Measurements from ENCODE around the gene GMIP.

The GMIP gene

GRCh38 chr19:19659646-19660245 lies 16.3 kb upstream of the GMIP start:
- Histone ChIP-seq H3K4me1 (ENCODE audit: control insufficient read depth, insufficient read depth, low read length, poor library complexity, severe bottlenecking) (peaks cover 18% of the 10 kb centered on the region), H3K4me3 (ENCODE audit: insufficient read depth, low read depth, low read length, poor library complexity, severe bottlenecking) (no peak overlapping the region), H3K36me3 (ENCODE audit: control insufficient read depth, insufficient read depth, low read length) (peaks cover 51% of the 10 kb centered on the region), H3K27ac (ENCODE audit: insufficient read depth, low read length, poor library complexity, severe bottlenecking) (no peak overlapping the region), H3K27me3 (replicated peaks; ENCODE audit: control insufficient read depth, insufficient read depth, low read length, poor library complexity, severe bottlenecking) (no peaks in the 10 kb centered on the region), H3K9me3 (ENCODE audit: control insufficient read depth, low read length) (no peaks in the 10 kb centered on the region)
- no peak for DNase-seq

GRCh38 chr19:19657397-19657783 lies 13.9 kb upstream of the GMIP start:
- Histone ChIP-seq H3K27me3 (replicated peaks; ENCODE audit: control insufficient read depth, insufficient read depth, low read length, poor library complexity, severe bottlenecking) (no peaks in the 10 kb centered on the region), H3K36me3 (ENCODE audit: control insufficient read depth, insufficient read depth, low read length) (peaks cover 74% of the 10 kb centered on the region), H3K4me1 (ENCODE audit: control insufficient read depth, insufficient read depth, low read length, poor library complexity, severe bottlenecking) (peaks cover 11% of the 10 kb centered on the region), H3K4me3 (ENCODE audit: insufficient read depth, low read depth, low read length, poor library complexity, severe bottlenecking) (no peak overlapping the region), H3K27ac (ENCODE audit: insufficient read depth, low read length, poor library complexity, severe bottlenecking) (no peak overlapping the region), H3K9me3 (ENCODE audit: control insufficient read depth, low read length) (no peaks in the 10 kb centered on the region)
- no peak for DNase-seq

- Histone ChIP-seq H3K4me3 (ENCODE audit: insufficient read depth, low read depth, low read length, poor library complexity, severe bottlenecking) (no peak overlapping the region), H3K27me3 (replicated peaks; ENCODE audit: control insufficient read depth, insufficient read depth, low read length, poor library complexity, severe bottlenecking) (no peaks in the 10 kb centered on the region), H3K4me1 (ENCODE audit: control insufficient read depth, insufficient read depth, low read length, poor library complexity, severe bottlenecking) (peaks cover 5% of the 10 kb centered on the region), H3K27ac (ENCODE audit: insufficient read depth, low read length, poor library complexity, severe bottlenecking) (no peak overlapping the region), H3K36me3 (ENCODE audit: control insufficient read depth, insufficient read depth, low read length) (peaks cover 81% of the 10 kb centered on the region), H3K9me3 (ENCODE audit: control insufficient read depth, low read length) (no peaks in the 10 kb centered on the region)
- DNase-seq = no peak
These were observed 13.3 kb upstream of the GMIP start for GRCh38 chr19:19656451-19657396.

GRCh38 chr19:19655641-19656343 lies 12.3 kb upstream of the GMIP start:
- Histone ChIP-seq H3K36me3 (ENCODE audit: control insufficient read depth, insufficient read depth, low read length) (peaks cover 90% of the 10 kb centered on the region), H3K27ac (ENCODE audit: insufficient read depth, low read length, poor library complexity, severe bottlenecking) (no peak overlapping the region), H3K4me3 (ENCODE audit: insufficient read depth, low read depth, low read length, poor library complexity, severe bottlenecking) (no peak overlapping the region)

GRCh38 chr19:19655051-19655594 lies 11.7 kb upstream of the GMIP start:
- no peak for DNase-seq
- H3K4me1 ChIP-seq (ENCODE audit: control insufficient read depth, insufficient read depth, low read length, poor library complexity, severe bottlenecking) = no peaks in the 10 kb centered on the region
- no peak overlapping the region for H3K27ac ChIP-seq (ENCODE audit: insufficient read depth, low read length, poor library complexity, severe bottlenecking)
- no peak overlapping the region for H3K4me3 ChIP-seq (ENCODE audit: insufficient read depth, low read depth, low read length, poor library complexity, severe bottlenecking)
- H3K27me3 ChIP-seq (replicated peaks; ENCODE audit: control insufficient read depth, insufficient read depth, low read length, poor library complexity, severe bottlenecking) = no peaks in the 10 kb centered on the region
- no peaks in the 10 kb centered on the region for H3K9me3 ChIP-seq (ENCODE audit: control insufficient read depth, low read length)
- H3K36me3 ChIP-seq (ENCODE audit: control insufficient read depth, insufficient read depth, low read length) = peaks cover 97% of the 10 kb centered on the region

More at GRCh38 chr19:19655641-19656343, 12.3 kb upstream of the GMIP start:
- Histone ChIP-seq H3K27me3 (replicated peaks; ENCODE audit: control insufficient read depth, insufficient read depth, low read length, poor library complexity, severe bottlenecking) (no peaks in the 10 kb centered on the region), H3K4me1 (ENCODE audit: control insufficient read depth, insufficient read depth, low read length, poor library complexity, severe bottlenecking) (no peaks in the 10 kb centered on the region), H3K9me3 (ENCODE audit: control insufficient read depth, low read length) (no peaks in the 10 kb centered on the region)
- DNase-seq = no peak

- no peaks in the 10 kb centered on the region for H3K9me3 ChIP-seq (ENCODE audit: control insufficient read depth, low read length)
- DNase-seq = no peak
- H3K27me3 ChIP-seq (replicated peaks; ENCODE audit: control insufficient read depth, insufficient read depth, low read length, poor library complexity, severe bottlenecking) = no peaks in the 10 kb centered on the region
- H3K4me1 ChIP-seq (ENCODE audit: control insufficient read depth, insufficient read depth, low read length, poor library complexity, severe bottlenecking) = no peaks in the 10 kb centered on the region
- H3K4me3 ChIP-seq (ENCODE audit: insufficient read depth, low read depth, low read length, poor library complexity, severe bottlenecking) = no peak overlapping the region
- peaks cover 96% of the 10 kb centered on the region for H3K36me3 ChIP-seq (ENCODE audit: control insufficient read depth, insufficient read depth, low read length)
- no peak overlapping the region for H3K27ac ChIP-seq (ENCODE audit: insufficient read depth, low read length, poor library complexity, severe bottlenecking)
These were observed 11.0 kb upstream of the GMIP start for GRCh38 chr19:19654441-19654840.

- no peak overlapping the region for H3K27ac ChIP-seq (ENCODE audit: insufficient read depth, low read length, poor library complexity, severe bottlenecking)
- H3K36me3 ChIP-seq (ENCODE audit: control insufficient read depth, insufficient read depth, low read length) = peaks cover 94% of the 10 kb centered on the region
- no peaks in the 10 kb centered on the region for H3K27me3 ChIP-seq (replicated peaks; ENCODE audit: control insufficient read depth, insufficient read depth, low read length, poor library complexity, severe bottlenecking)
- H3K4me1 ChIP-seq (ENCODE audit: control insufficient read depth, insufficient read depth, low read length, poor library complexity, severe bottlenecking) = no peaks in the 10 kb centered on the region
- no peak overlapping the region for H3K4me3 ChIP-seq (ENCODE audit: insufficient read depth, low read depth, low read length, poor library complexity, severe bottlenecking)
- H3K9me3 ChIP-seq (ENCODE audit: control insufficient read depth, low read length) = no peaks in the 10 kb centered on the region
- no peak for DNase-seq
These were observed 10.2 kb upstream of the GMIP start for GRCh38 chr19:19653597-19654147.

- no peak for DNase-seq
- Histone ChIP-seq H3K4me1 (ENCODE audit: control insufficient read depth, insufficient read depth, low read length, poor library complexity, severe bottlenecking) (no peaks in the 10 kb centered on the region), H3K27me3 (replicated peaks; ENCODE audit: control insufficient read depth, insufficient read depth, low read length, poor library complexity, severe bottlenecking) (no peaks in the 10 kb centered on the region), H3K4me3 (ENCODE audit: insufficient read depth, low read depth, low read length, poor library complexity, severe bottlenecking) (no peak overlapping the region), H3K36me3 (ENCODE audit: control insufficient read depth, insufficient read depth, low read length) (peaks cover 88% of the 10 kb centered on the region), H3K9me3 (ENCODE audit: control insufficient read depth, low read length) (no peaks in the 10 kb centered on the region), H3K27ac (ENCODE audit: insufficient read depth, low read length, poor library complexity, severe bottlenecking) (no peak overlapping the region)
These were observed 9.2 kb upstream of the GMIP start for GRCh38 chr19:19652482-19653295.

GRCh38 chr19:19651076-19651475 lies 7.6 kb upstream of the GMIP start:
- H3K27me3 ChIP-seq (replicated peaks; ENCODE audit: control insufficient read depth, insufficient read depth, low read length, poor library complexity, severe bottlenecking) = no peaks in the 10 kb centered on the region
- DNase-seq = no peak
- no peak overlapping the region for H3K4me3 ChIP-seq (ENCODE audit: insufficient read depth, low read depth, low read length, poor library complexity, severe bottlenecking)
- H3K4me1 ChIP-seq (ENCODE audit: control insufficient read depth, insufficient read depth, low read length, poor library complexity, severe bottlenecking) = no peaks in the 10 kb centered on the region
- no peaks in the 10 kb centered on the region for H3K9me3 ChIP-seq (ENCODE audit: control insufficient read depth, low read length)
- no peak overlapping the region for H3K27ac ChIP-seq (ENCODE audit: insufficient read depth, low read length, poor library complexity, severe bottlenecking)
- peaks cover 85% of the 10 kb centered on the region for H3K36me3 ChIP-seq (ENCODE audit: control insufficient read depth, insufficient read depth, low read length)

All from effector memory CD4-positive, alpha-beta T cell (primary cell).